GM23338 (cell line): ENCODE results near the gene THSD4. TPM values are rescaled to one million over a fixed set of nuclear protein-coding genes. Genes with fewer than 3 reads are reported as not detected.

Experiments used
- ATAC-seq: fragments of 200-7000 bp; cut with Tn5 transposase; 3 replicates; pipeline ENCODE4 v1.9.1; 2020
- DNase-seq: peaks from one replicate; pipeline ENCODE4 v3.0.0-alpha.2; 2015; ENCODE audit warnings: low spot score
- H2AFZ ChIP-seq: fragments of 200-600 bp; sonication (generic); 2 replicates; pipeline ENCODE4 v1.8.0; 2016; ENCODE audit warnings: antibody characterized with exemption, mild to moderate bottlenecking, moderate library complexity
- H3F3A ChIP-seq: fragments of 200-600 bp; sonication (generic); replicated peaks from 2 replicates; pipeline ENCODE4 v1.8.0; 2017; ENCODE audit warnings: antibody characterized with exemption, mixed run types, low read depth
- H3K27ac ChIP-seq: fragments of 200-600 bp; sonication (generic); 2 replicates; pipeline ENCODE4 v1.6.1; 2016; ENCODE audit warnings: low read depth
- H3K27me3 ChIP-seq: fragments of 200-600 bp; sonication (generic); 2 replicates; pipeline ENCODE4 v1.8.0; 2016; ENCODE audit warnings: mild to moderate bottlenecking, mixed run types, moderate library complexity; ENCODE audit not compliant: insufficient read depth
- H3K36me3 ChIP-seq: fragments of 200-600 bp; sonication (generic); 2 replicates; pipeline ENCODE4 v1.8.0; 2016; ENCODE audit warnings: mild to moderate bottlenecking; ENCODE audit not compliant: insufficient read depth
- H3K4me1 ChIP-seq: fragments of 200-600 bp; sonication (generic); 2 replicates; pipeline ENCODE4 v1.8.0; 2016; ENCODE audit warnings: mild to moderate bottlenecking, moderate library complexity; ENCODE audit not compliant: insufficient read depth
- H3K4me2 ChIP-seq: fragments of 200-600 bp; sonication (generic); 2 replicates; pipeline ENCODE4 v1.7.1; 2017; ENCODE audit warnings: mixed run types
- H3K4me3 ChIP-seq: fragments of 200-600 bp; sonication (generic); 2 replicates; pipeline ENCODE4 v1.6.1; 2016; ENCODE audit warnings: mixed run types
- H3K79me2 ChIP-seq: fragments of 200-600 bp; sonication (generic); replicated peaks from 2 replicates; pipeline ENCODE4 v1.8.0; 2017; ENCODE audit warnings: mild to moderate bottlenecking; ENCODE audit not compliant: insufficient read depth
- H3K9me2 ChIP-seq: fragments of 200-600 bp; sonication (generic); 2 replicates; pipeline ENCODE4 v1.8.0; 2017; ENCODE audit not compliant: insufficient read depth
- H4K20me1 ChIP-seq: fragments of 200-600 bp; sonication (generic); replicated peaks from 2 replicates; pipeline ENCODE4 v1.8.0; 2017; ENCODE audit warnings: mild to moderate bottlenecking; ENCODE audit not compliant: insufficient read depth
- H3K27ac Mint-ChIP-seq: 2 replicates; pipeline ENCODE4 v1.8.0; 2020; ENCODE audit warnings: inconsistent platforms, mild to moderate bottlenecking, moderate library complexity, mixed read lengths
- H3K27me3 Mint-ChIP-seq: 3 replicates; pipeline ENCODE4 v1.8.0; 2022; ENCODE audit warnings: low read depth, mild to moderate bottlenecking, moderate library complexity, mixed read lengths, inconsistent platforms; ENCODE audit not compliant: insufficient read depth, poor library complexity
- H3K36me3 Mint-ChIP-seq: 3 replicates; pipeline ENCODE4 v1.8.0; 2021; ENCODE audit warnings: low read depth, mild to moderate bottlenecking, inconsistent platforms, moderate library complexity, mixed read lengths
- H3K4me1 Mint-ChIP-seq: 3 replicates; pipeline ENCODE4 v1.8.0; 2020; ENCODE audit warnings: mild to moderate bottlenecking, inconsistent platforms, mixed read lengths
- H3K4me3 Mint-ChIP-seq: 3 replicates; pipeline ENCODE4 v1.8.0; 2021; ENCODE audit warnings: moderate library complexity, mild to moderate bottlenecking, inconsistent platforms, mixed read lengths
- H3K9me3 Mint-ChIP-seq: 3 replicates; pipeline ENCODE4 v1.8.0; 2020; ENCODE audit warnings: moderate library complexity, mild to moderate bottlenecking, inconsistent platforms, mixed read lengths
- CTCF ChIP-seq, 2 experiments: fragments of 200-600 bp in 1 of 2; sonication (generic) in 1 of 2; conservative IDR thresholded peaks; 2 replicates each; pipeline versions ENCODE4 v1.5.1 to v1.6.1; 2016 to 2017; ENCODE audit warnings: antibody characterized with exemption in 2 of 2, low read depth in 2 of 2, mild to moderate bottlenecking in 2 of 2, moderate library complexity in 1 of 2
- EZH2 ChIP-seq: fragments of 200-600 bp; sonication (generic); IDR thresholded peaks from one replicate; pipeline ENCODE4 v1.8.0; 2017; ENCODE audit warnings: antibody characterized with exemption, mild to moderate bottlenecking, low read depth; ENCODE audit not compliant: unreplicated experiment
- EZH2phosphoT487 ChIP-seq: fragments of 200-600 bp; sonication (generic); IDR thresholded peaks from one replicate; pipeline ENCODE4 v1.8.1; 2018; ENCODE audit warnings: antibody characterized with exemption; ENCODE audit not compliant: unreplicated experiment
- JUNB ChIP-seq: IDR thresholded peaks from one replicate; pipeline ENCODE4 v1.6.1; 2016; ENCODE audit warnings: antibody characterized with exemption; ENCODE audit not compliant: unreplicated experiment
- NANOG ChIP-seq: IDR thresholded peaks from 2 replicates; pipeline ENCODE4 v1.6.1; 2016; ENCODE audit warnings: antibody characterized with exemption, borderline replicate concordance
- POLR2AphosphoS5 ChIP-seq: IDR thresholded peaks from 2 replicates; pipeline ENCODE4 v1.6.1; 2016; ENCODE audit warnings: antibody characterized with exemption, low read depth
- STAT1 ChIP-seq: IDR thresholded peaks from one replicate; pipeline ENCODE4 v1.6.1; 2016; ENCODE audit warnings: antibody characterized with exemption; ENCODE audit not compliant: unreplicated experiment
- ZNF114 ChIP-seq: fragments of 250-450 bp; sonication (Bioruptor Pico); IDR thresholded peaks from 2 replicates; pipeline ENCODE4 v1.5.0; 2020; ENCODE audit warnings: mild to moderate bottlenecking, moderate library complexity
- ZNF331 ChIP-seq: fragments of 250-450 bp; sonication (Bioruptor Pico); IDR thresholded peaks from 2 replicates; pipeline ENCODE4 v1.5.0; 2020; ENCODE audit warnings: low read depth, mild to moderate bottlenecking, moderate library complexity
- polyA plus RNA-seq: library from polyadenylated mRNA; unstranded; fragments of >200 nt; fragmentation: Nextera tagmentation; extraction: Ambion mirVana; gene quantifications from 2 replicates; pipeline ENCODE4 v1.2.1, GENCODE V29; 2016
- total RNA-seq: library from RNA; depleted of rRNA; stranded (reverse); fragments of >200 nt; shearing (Covaris generic); gene quantifications from 2 replicates; pipeline ENCODE4 v1.2.3, GENCODE V29; 2014
- TF ChIP-seq, protein P1 (sequence below): IDR thresholded peaks from one replicate; pipeline ENCODE4 v1.6.1; 2018; ENCODE audit warnings: antibody characterized with exemption; ENCODE audit not compliant: unreplicated experiment
- TF ChIP-seq, protein P2 (sequence below): fragments of 250-450 bp; sonication (Bioruptor Pico); IDR thresholded peaks from 2 replicates; pipeline ENCODE4 v1.5.0; 2020; ENCODE audit warnings: mild to moderate bottlenecking, moderate library complexity

Gene THSD4
- total and polyA plus RNA-seq, 2 experiments from 2014 or later, result 2.0 to 7.4 TPM

DNA sequence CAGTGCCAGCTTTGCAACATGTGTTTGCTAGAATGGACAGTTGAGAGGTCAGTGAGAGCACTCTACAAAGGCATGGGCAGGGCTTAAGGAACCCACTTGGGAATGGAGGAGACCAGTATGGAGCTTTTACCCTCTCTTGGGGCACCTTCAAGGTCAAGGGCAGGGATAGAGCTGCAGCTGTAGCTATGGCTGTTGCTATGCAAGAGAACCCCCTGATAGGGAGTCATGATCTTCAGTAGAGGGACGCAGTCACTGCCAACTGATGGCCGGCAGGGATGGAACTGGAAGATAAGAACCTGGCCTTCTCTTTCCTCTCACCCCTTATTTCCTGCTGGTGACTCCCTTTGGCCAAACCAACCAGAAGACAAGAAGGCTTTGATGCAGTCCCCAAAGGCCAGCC, 40.3 kb downstream of the THSD4 start (continued):
- TF ChIP-seq, protein P1, sequence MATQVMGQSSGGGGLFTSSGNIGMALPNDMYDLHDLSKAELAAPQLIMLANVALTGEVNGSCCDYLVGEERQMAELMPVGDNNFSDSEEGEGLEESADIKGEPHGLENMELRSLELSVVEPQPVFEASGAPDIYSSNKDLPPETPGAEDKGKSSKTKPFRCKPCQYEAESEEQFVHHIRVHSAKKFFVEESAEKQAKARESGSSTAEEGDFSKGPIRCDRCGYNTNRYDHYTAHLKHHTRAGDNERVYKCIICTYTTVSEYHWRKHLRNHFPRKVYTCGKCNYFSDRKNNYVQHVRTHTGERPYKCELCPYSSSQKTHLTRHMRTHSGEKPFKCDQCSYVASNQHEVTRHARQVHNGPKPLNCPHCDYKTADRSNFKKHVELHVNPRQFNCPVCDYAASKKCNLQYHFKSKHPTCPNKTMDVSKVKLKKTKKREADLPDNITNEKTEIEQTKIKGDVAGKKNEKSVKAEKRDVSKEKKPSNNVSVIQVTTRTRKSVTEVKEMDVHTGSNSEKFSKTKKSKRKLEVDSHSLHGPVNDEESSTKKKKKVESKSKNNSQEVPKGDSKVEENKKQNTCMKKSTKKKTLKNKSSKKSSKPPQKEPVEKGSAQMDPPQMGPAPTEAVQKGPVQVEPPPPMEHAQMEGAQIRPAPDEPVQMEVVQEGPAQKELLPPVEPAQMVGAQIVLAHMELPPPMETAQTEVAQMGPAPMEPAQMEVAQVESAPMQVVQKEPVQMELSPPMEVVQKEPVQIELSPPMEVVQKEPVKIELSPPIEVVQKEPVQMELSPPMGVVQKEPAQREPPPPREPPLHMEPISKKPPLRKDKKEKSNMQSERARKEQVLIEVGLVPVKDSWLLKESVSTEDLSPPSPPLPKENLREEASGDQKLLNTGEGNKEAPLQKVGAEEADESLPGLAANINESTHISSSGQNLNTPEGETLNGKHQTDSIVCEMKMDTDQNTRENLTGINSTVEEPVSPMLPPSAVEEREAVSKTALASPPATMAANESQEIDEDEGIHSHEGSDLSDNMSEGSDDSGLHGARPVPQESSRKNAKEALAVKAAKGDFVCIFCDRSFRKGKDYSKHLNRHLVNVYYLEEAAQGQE, result no peak

- ATAC-seq, result no peak
- Mint-ChIP-seq H3K9me3 (peaks cover 15% of the 10 kb centered on the region), H3K27me3 (no peaks in the 10 kb centered on the region), H3K36me3 (peaks cover 10% of the 10 kb centered on the region), H3K27ac (no peak overlapping the region), H3K4me3 (no peak overlapping the region), H3K4me1 (no peaks in the 10 kb centered on the region)
- no peaks in the 10 kb centered on the region for H3K9me2 ChIP-seq
- H4K20me1 ChIP-seq, result no peaks in the 10 kb centered on the region
- DNase-seq, result no peak
- no peak overlapping the region for H3K4me3 ChIP-seq
- no peak overlapping the region for H3K27ac ChIP-seq
- no peaks in the 10 kb centered on the region for H3K4me1 ChIP-seq
- H3F3A ChIP-seq, result no peaks in the 10 kb centered on the region
- no peaks in the 10 kb centered on the region for H3K79me2 ChIP-seq
- H3K27me3 ChIP-seq, result no peaks in the 10 kb centered on the region
- H3K36me3 ChIP-seq, result no peaks in the 10 kb centered on the region
- H2AFZ ChIP-seq, result no peak overlapping the region
- no peak overlapping the region for H3K4me2 ChIP-seq
- TF ChIP-seq NANOG (no peak), ZNF331 (CRISPR knock-in tag) (no peak), EZH2 (no peak), EZH2phosphoT487 (no peak), CTCF (conservative IDR thresholded peaks at IDR 0.05; ENCODE audit: low read depth in 2 of 2) (no peak), STAT1 (no peak), ZNF114 (CRISPR knock-in tag) (no peak), JUNB (no peak), POLR2AphosphoS5 (no peak)
- TF ChIP-seq, protein P1, result no peak
- TF ChIP-seq, protein P2, sequence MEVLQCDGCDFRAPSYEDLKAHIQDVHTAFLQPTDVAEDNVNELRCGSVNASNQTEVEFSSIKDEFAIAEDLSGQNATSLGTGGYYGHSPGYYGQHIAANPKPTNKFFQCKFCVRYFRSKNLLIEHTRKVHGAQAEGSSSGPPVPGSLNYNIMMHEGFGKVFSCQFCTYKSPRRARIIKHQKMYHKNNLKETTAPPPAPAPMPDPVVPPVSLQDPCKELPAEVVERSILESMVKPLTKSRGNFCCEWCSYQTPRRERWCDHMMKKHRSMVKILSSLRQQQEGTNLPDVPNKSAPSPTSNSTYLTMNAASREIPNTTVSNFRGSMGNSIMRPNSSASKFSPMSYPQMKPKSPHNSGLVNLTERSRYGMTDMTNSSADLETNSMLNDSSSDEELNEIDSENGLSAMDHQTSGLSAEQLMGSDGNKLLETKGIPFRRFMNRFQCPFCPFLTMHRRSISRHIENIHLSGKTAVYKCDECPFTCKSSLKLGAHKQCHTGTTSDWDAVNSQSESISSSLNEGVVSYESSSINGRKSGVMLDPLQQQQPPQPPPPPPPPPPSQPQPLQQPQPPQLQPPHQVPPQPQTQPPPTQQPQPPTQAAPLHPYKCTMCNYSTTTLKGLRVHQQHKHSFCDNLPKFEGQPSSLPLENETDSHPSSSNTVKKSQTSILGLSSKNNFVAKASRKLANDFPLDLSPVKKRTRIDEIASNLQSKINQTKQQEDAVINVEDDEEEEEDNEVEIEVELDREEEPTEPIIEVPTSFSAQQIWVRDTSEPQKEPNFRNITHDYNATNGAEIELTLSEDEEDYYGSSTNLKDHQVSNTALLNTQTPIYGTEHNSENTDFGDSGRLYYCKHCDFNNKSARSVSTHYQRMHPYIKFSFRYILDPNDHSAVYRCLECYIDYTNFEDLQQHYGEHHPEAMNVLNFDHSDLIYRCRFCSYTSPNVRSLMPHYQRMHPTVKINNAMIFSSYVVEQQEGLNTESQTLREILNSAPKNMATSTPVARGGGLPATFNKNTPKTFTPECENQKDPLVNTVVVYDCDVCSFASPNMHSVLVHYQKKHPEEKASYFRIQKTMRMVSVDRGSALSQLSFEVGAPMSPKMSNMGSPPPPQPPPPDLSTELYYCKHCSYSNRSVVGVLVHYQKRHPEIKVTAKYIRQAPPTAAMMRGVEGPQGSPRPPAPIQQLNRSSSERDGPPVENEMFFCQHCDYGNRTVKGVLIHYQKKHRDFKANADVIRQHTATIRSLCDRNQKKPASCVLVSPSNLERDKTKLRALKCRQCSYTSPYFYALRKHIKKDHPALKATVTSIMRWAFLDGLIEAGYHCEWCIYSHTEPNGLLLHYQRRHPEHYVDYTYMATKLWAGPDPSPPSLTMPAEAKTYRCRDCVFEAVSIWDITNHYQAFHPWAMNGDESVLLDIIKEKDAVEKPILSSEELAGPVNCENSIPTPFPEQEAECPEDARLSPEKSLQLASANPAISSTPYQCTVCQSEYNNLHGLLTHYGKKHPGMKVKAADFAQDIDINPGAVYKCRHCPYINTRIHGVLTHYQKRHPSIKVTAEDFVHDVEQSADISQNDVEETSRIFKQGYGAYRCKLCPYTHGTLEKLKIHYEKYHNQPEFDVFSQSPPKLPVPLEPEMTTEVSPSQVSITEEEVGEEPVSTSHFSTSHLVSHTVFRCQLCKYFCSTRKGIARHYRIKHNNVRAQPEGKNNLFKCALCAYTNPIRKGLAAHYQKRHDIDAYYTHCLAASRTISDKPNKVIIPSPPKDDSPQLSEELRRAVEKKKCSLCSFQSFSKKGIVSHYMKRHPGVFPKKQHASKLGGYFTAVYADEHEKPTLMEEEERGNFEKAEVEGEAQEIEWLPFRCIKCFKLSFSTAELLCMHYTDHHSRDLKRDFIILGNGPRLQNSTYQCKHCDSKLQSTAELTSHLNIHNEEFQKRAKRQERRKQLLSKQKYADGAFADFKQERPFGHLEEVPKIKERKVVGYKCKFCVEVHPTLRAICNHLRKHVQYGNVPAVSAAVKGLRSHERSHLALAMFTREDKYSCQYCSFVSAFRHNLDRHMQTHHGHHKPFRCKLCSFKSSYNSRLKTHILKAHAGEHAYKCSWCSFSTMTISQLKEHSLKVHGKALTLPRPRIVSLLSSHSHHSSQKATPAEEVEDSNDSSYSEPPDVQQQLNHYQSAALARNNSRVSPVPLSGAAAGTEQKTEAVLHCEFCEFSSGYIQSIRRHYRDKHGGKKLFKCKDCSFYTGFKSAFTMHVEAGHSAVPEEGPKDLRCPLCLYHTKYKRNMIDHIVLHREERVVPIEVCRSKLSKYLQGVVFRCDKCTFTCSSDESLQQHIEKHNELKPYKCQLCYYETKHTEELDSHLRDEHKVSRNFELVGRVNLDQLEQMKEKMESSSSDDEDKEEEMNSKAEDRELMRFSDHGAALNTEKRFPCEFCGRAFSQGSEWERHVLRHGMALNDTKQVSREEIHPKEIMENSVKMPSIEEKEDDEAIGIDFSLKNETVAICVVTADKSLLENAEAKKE (CRISPR knock-in tag), result no peak
Observed at GRCh38 chr15:71160976-71161375, 45.7 kb downstream of the THSD4 start.
